ENCODE data around the gene KDM4B.

Gene KDM4B

DNA sequence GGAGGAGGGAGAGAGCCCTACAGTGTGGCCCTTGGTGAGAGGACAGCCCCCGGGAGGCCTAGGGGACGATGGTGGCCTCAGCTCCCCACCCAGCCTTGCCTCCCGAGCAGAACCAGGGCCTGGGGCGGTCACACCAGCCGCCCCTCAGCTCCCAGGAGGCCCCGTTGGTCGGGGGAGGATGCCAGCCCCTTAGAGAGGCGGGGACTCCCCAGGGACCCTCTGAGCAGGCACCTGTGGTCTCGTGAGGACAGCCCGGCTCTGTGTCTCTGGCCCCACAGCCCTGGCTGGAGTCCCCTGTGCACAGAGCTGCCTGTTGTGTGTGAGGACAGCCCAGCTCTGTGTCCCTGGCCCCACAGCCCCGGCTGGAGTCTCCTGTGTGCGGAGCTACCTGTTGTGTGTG, 158.8 kb downstream of the KDM4B start:
- no peak for DNase-seq

DNA sequence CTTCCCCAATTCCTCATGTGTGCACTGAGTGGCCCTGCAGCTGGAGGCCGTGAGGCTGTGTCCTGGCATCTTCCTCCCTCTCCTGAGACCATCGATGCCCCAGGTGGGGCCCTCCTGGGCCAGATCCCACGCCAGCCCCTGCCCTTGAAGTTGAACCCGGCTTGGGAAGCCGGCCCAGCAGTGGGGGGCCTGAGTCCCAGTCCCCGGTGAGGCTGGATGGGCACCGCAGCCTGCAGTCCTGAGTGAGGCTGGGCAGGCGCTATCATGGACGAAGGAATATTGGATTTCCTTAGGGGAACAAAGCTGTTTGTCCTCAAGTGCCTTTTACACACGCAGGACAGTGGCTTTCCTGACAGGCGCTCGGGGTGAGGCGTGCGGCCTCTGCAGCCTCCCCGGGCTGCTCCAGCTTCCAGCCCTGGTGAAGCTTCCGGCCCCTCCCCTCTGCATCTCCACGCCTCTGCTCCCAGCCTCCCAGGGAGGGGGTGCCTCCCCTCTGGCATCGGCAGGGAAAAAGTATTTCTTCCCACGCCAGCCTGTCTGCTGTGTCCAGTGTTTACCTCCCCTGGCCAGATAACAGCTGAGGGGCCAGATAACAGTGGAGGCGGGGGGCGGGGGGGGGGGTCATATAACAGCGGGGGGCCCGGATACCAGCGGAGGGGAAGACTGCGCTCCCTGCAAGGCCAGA, 159.5 kb downstream of the KDM4B start:
- no peak for DNase-seq

DNA sequence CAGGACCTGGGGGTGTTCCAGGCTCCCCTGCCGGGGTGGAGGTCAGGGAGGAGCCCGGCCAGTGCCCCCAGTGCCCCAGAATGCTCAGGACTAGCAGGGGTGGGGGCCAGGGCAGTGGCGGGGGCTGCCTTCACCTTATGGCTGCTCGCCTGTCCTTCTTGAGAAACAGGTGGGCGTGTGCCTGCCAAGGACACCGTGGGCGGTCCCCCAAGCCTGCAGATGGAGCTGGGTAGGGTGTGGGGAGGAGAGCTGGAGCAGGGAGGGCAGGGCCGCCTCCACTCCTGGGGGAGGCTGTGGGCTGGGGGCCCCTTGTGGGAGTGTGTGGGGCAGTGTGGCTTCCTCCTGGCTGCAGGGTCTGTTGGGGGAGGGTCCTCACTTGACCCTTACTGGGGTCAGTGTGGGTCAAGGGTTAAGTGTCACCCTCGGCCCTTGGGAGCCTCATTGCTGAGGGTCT, 160.1 kb downstream of the KDM4B start:
- DNase-seq: no peak

DNA sequence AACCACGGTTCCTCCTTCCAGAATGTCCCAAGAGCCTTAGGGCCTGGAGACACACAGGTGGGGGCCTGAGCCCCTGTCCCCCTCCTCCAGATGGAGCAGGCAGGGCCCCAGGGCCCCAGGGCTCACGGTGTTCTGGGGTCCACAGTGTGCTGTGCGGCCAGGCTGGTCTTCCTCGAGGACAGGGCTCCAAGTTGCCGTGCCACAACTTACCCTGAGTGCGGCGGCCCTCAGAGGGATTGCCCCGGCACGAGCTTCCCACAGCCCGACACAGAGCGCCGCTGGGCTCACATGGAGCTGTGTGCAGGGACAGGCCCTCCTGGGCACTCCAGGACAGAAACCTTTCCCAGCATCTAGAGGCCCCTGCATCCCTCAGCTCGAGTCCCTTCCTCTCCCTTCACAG, 160.8 kb downstream of the KDM4B start:
- DNase-seq: no peak

DNA sequence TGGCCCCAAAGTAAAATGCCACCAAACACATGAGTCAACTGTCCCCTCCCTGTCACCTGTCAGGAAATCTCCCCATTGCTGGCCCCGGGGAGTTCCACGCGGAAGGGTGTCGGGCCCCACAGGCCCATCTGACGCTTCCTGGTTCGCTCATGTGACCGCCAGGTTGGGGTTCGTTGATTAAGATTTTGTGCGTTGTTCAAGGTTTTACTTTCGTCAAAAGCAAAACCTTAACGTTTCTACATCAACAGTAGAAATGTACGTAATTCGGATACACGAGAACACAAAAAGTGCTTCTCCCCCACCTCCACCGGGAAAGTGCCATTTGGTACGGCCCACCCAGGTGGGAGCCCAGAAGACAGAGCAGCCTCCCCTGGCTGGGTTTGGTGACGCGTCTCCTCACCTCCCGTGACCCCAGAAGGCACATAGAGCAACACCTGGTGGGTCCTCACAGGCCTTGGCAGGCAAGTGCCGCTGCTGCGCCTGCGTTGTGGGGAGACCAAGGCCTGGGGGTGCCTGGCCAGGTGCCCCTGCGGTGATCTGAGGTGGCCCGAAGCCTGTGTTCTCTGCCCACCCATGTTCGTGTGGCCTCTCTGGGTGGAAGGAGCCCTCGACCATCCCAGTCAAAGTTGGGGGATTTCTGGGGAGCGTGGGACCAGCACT, 161.6 kb downstream of the KDM4B start:
- DNase-seq: peak; percentile 50

DNA sequence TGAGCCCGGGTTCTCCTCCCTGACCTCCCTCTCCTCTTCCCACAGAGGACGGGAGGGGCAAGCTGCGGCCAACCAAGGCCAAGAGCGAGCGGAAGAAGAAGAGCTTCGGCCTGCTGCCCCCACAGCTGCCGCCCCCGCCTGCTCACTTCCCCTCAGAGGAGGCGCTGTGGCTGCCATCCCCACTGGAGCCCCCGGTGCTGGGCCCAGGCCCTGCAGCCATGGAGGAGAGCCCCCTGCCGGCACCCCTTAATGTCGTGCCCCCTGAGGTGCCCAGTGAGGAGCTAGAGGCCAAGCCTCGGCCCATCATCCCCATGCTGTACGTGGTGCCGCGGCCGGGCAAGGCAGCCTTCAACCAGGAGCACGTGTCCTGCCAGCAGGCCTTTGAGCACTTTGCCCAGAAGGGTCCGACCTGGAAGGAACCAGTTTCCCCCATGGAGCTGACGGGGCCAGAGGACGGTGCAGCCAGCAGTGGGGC, 162.2 kb downstream of the KDM4B start:
- DNase-seq: no peak

DNA sequence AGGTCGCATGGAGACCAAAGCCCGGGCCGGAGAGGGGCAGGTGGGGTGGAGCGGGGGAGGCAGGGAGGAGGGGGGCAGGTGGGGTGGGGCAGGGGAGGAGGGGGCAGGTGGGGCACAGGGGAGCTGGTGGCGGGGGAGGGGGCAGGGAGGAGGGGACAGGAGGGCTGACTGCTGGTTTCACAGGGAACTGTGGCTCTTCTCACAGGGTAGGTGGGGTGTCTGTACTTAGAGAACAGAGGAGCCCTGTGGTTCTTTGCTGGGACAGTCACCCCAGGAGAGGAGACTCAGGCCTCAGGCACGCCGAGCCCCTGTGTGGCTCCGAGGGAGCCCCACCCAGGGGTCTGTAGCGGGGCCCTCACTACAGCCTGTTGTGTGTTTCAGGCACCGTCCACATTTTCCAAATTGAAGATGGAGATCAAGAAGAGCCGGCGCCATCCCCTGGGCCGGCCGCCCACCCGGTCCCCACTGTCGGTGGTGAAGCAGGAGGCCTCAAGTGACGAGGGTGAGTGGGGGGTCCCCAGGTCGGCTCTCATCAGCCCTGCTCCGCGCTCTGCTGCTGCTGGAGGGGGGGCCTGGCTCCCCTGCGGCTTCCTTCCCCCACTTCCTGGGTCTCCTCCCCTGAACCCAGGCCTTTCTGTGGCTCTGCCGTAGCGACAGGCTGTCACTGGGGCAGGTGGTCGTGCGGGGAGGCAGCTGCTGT, 162.7 kb downstream of the KDM4B start:
- no peak for DNase-seq

DNA sequence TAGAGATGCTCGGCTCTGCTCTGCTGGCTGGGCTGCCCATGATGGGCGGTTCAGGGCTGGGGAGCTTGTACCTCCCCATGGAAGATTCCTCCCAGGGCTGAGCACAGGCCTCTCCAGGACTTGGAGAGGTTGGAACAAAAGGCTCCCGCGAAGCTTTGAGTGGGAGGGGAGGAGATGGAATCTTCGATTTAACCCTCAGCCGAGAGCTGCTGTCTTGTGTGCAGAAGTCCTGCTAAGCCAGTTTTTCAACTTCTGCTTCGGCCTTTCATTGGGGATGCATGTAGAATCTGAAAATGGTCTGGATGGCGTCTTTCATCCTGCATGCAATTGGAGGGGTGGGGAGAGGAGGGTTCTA, 163.3 kb downstream of the KDM4B start:
- no peak for DNase-seq

DNA sequence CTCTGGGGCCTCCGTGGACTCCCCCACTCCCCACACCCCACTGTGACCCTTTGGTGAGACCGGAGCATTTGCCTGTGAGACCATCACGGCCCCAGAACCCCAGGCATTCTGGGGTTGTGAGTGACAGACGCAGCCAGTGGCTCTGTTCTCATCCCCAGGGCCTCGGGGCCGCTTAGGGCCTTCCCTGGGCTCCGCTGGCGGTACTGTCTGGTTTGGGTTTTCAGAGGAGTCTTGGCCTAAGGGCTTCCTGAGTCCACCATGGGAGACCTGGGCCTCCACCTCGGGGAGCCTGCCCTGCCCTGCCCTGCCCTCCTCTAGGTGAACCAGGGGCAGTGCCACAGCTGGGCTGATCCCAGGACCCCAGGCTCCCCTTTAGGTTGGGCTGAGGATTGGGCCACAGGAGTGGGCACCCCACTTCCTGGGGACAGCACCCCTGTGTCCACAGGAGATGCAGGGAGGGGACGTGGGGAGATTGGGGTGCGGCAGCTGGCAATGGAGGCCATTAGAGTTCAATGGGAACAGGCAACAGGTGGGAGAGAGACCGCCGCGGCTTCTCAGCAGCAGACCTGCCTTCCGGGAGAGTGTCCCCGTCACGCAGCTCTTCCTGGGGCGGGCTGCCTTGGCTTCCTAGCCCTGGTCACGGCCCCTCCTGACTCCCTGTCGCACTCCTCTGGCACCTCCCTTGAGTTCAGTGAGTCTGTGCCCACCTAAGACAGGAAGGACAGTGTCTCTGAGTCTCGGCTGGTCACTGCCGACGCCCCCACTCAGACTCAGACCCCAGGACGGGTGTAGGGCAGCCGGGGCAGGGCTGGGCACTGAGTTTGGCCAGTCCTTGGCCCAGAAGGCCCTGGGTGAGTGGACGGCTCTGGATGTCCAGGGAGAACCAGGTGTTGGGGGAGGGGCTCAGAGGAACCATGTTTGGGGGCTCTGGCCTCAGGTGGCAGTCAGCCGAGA, 164.1 kb downstream of the KDM4B start:
- DNase-seq: no peak

DNA sequence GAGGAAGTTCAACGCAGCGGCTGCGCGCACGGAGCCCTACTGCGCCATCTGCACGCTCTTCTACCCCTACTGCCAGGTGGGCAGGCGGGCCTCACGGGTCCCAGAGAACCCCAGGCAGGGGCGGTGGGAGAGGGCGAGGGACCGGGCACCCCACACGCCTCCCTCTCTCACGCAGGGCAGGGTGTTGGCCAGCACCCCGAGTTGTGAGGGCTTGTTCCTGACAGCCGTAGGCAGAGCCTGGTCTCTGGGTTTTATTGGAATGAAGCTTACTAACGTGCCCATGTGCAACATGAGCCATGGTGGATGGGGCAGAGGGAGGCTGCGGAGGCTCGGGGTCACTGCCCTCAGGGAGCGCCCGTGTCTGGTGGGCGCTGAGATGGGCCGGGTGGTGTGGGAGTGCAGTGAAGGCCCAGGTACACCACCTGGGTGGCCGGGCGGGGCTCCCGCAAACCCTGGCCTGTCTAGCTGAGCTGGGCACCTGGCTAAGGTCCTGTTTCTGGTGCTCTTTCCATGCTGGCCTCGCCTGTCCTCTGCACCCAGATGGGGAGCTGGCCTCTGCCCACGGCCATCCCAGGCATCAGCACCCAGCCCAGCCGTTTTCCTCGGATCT, 165.2 kb downstream of the KDM4B start:
- DNase-seq: no peak

DNA sequence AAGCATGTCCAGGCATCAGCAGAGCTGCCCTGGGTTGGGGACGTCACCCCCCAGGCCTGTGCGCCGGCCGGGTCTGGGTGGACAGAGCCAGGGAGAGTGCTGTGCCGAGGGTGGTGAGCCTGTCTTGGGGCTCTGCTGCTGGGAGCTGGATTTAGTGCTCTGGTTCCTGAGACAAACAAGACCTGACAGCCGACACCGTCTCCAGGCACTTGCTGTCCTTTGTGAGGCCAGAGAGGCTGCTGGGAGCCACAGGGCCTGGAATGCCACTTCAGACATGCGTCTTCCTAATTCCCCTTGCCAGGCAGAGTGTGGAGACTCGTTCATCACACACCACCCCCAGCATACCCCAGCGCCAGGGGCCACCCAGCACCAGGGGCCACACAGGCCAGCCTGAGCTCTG, 165.8 kb downstream of the KDM4B start:
- DNase-seq: no peak

DNA sequence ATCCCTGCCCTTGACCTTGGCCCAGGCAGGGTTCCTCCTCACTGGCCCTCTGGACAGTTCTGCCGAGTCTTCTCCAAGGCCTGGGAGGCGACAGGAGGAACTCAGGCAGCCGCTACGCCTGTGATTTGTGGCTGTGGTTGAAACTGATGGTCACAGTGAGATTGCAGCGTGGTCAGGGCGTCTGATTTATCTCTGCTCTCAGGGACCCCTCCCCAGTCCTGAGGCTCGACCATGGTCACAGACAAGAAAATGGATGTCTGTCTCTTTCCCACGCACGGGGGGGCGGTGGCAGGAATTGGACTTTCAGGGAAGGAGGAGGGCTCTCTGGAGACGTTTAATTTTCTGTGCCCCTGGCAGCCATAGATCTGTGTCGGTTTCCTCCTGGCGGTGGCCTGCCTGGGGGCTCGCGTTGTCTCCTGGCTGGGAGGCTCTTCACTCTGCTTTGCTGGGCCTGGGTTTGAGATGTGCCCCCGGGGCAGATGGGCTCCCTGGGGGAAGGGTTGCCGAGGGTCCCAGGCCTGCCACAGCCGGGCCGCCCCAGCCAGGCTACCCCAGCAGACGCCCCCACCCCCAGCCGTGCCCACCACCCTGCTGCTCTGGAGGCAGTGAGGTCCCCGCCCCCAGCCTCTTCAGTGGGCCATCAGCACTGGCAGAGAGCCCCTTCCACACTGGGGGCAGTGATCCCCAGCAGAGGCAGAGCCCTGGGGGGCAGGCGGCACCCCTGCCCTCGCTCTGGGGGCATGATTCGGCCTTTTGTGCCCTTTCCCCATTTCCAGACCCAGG, 167.4 kb downstream of the KDM4B start:
- no peak for DNase-seq

DNA sequence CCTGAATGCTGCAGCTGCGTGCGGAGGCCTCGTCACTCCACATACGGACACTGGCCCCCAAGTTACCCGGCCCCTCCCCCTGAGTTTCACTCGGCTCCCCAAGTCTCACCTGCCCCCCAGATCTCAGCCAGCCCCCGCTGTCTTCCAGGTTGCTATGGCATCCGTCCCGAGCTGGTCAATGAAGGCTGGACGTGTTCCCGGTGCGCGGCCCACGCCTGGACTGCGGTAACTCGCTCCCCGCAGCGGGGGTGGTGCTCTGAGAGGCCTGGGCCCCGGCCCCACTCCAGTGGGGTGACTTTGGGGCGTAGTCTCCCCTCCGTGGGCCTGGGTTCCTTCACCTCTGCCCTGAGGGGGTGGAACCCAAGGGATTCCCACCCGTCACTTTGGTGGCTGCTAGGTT, 168.2 kb downstream of the KDM4B start:
- no peak for DNase-seq

DNA sequence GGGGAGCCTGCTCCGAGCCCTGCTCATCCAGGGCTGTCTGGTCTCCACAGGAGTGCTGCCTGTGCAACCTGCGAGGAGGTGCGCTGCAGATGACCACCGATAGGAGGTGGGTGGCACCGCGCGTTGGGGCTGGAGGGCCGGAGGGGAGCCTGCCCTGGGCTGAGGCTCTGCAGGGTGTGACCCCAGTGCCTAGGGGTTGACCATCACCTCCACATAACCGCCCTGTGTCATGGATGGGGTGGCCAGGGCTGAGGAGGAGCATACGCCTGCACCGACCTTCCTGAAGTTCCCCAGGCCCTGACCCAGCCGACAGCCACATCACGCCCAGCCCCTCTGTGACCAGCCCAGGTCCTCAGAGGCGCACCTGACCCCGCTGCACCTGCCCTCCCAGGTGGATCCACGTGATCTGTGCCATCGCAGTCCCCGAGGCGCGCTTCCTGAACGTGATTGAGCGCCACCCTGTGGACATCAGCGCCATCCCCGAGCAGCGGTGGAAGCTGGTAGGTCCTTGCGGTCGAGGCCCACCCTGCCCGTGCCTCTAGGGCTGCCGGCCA, 168.7 kb downstream of the KDM4B start:
- no peak for DNase-seq

DNA sequence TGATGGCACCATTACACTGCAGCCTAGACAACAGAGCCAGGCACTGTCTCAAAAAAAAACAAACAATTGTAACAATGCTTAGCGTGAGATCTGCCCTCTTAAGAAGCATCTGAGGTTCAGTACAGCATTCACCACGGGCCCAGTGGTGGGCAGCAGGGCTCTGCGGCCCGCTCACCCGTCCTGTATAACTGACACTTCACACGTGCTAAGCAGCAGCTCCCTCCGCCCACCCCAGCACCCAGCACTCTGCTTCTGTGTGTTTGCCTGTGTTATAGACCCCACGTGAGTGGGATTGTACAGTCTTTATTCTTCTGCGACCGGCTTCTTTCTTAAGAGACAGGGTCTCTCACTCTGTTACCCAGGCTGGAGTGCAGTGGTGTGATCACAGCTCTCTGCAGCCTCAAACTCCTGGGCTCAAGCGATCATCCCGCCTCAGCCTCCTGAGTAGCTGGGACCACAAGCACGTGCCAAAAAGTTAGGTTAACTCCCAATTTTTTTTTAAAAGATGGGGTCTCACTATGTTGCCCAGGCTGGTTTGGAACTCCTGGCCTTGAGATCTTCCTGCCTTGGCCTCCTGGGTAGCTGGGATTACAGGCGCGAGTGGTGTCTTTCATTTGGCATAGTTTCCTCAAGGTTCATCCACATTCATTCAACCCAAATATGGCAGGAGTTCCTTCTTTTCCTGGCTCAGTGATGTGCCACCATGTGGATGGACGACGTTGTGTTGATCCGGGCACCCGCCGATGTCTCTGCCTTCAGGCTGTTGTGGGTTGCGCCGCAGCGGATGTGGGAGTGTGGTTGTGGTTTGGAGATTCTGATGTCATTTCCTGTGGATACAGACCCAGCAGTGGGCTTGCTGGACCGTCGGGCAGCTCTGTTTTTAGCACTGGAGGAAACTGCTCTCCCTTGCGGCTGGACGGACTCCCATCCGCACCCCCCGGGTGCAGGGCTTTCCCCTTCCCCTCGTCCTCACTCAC, 170.0 kb downstream of the KDM4B start:
- peak; percentile 54 for DNase-seq

DNA sequence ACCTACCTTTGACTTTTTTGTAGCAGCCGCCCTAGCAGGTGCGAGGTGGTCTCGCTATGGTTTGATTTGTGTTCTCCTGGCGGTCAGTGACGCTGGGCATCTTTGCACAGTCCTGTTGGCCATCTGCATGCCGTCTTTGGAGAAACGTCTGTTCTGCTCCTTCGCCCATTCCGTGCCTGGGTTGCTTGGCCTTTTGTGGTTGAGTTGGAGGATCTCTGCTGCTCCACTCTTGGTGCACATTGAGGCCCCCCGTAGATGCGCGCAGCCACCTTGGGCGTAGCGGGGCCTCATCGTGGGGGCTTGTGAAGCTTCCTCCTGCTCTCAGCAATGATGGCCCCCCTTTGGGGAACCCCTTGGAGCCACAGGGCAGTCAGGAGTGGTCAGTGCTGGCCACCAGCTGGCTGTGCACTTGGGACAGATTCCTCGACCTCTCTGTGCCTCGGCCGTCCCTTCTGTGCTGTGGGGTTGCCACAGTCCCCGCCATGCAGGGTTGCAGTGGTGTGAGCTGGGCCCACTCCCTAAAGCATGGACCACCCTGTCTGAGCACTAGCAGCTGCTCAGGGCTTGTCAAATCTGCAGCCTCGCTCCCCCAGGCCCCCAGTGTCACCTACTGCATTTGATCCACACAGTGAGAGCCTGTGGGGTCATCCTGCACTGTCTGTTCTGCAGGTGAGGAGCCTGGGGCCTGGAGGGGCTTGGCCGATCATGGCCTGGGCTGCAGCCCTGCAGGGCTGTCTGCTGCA, 170.8 kb downstream of the KDM4B start:
- no peak for DNase-seq

DNA sequence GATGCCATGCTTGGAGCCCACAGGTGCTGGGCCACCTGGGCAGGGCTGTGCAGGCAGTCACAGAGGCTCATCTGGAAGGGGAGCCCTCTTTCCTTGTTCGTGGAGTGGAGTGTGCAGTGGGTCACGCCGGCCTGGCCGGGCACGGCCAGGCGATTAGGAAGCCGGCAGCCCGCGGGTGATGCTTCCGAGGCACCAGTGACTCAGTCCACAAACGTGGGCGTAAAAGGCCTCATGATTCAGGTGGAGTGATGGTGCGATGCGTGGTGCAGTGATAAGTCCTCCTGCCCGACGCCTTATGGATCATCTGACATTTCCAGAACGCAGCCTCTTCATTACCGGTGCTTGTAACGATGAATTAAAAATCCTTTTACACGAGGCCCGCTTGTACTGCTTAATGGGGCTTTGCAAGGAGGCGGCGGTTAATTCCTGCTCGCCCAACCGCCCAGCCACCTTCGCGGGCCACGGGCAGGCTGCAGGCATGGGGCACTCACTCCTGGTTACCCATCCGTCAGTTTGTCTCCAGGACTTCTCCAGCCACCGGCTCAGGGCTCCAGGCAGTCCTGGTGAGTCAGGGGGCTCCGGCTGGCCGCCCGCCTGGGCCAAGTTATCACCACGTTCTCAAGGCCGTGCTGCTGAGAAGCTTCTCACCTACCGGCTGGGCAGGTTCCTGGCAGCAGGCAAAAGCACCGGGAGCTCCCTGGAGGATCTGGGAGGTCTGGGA, 172.4 kb downstream of the KDM4B start:
- DNase-seq: no peak

DNA sequence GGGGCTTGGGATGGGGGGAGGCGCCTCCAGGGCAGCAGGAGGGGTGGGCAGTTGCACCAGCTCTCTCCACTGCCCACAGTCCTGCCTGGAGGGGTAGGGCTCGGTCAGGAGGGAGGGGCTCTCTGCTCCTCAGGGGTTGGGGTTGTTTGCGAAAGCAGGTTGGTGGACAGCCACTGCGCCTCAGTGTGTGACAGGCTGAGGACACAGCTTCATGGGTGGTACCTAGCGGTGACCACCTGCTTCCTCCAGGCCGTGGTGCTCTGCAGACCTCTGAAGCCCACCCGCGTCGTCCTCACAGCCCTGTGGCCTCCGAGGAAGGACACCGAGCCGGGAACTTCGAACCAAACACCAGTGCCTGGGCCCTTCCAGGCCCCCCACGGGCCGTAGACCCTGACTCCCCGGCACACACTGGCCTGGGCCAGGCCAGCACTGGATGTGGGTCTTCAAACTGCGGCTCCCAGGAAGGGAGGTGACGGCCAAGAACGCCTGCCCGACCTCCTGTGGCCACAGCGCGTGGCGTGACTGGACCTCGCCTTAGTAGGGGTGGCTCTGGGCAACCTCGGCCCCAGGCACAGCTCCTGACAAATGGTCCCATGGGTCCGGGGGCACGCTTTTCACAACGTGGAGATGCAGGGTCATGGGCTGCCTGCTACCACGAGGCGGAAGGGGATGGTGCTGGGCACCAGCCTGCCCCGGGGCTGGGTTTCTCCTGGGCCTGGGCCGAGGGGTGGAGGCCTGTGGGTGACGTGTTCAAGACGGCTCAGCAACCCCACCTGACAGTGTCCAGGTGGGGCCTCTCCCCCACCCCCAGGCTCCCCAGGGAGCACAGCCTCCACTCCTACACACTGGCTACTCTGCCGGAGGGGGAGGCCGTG, 173.2 kb downstream of the KDM4B start:
- no peak for DNase-seq

All from activated CD4-positive, alpha-beta T cell treated with anti-CD3 and anti-CD28 coated beads, Interleukin-2, amount 50 U/mL, for 1 hour (primary cell).